ENCODE measurements around the gene IMMP2L.
A peak's percentile ranks its signal among the peaks of the same experiment; 100 is the strongest.

IMMP2L gene

GRCh38 chr7:111558991-111559390, 3.3 kb downstream of the IMMP2L start:
- no peak for DNase-seq

GRCh38 chr7:111556977-111557376, 5.3 kb downstream of the IMMP2L start:
- no peak for DNase-seq

- no peak for DNase-seq
Measured at GRCh38 chr7:111554086-111554485, 8.2 kb downstream of the IMMP2L start.

GRCh38 chr7:111541067-111541466, 21.2 kb downstream of the IMMP2L start:
- DNase-seq = no peak

- DNase-seq = peak in 1 of 58 donors; percentile 4
Measured at GRCh38 chr7:111540199-111540815, 22.0 kb downstream of the IMMP2L start.

GRCh38 chr7:111537134-111537533, 25.2 kb downstream of the IMMP2L start:
- no peak for DNase-seq

GRCh38 chr7:111535142-111535870, 27.0 kb downstream of the IMMP2L start:
- DNase-seq = no peak

- DNase-seq = no peak
Measured at GRCh38 chr7:111532625-111533024, 29.7 kb downstream of the IMMP2L start.

GRCh38 chr7:111531993-111532392, 30.3 kb downstream of the IMMP2L start:
- DNase-seq = no peak

- no peak for DNase-seq
Measured at GRCh38 chr7:111530356-111530668, 32.0 kb downstream of the IMMP2L start.

GRCh38 chr7:111529507-111530355, 32.6 kb downstream of the IMMP2L start:
- no peak for DNase-seq

- DNase-seq = no peak
Measured at GRCh38 chr7:111528331-111528730, 34.0 kb downstream of the IMMP2L start.

- DNase-seq = no peak
Measured at GRCh38 chr7:111527545-111527944, 34.7 kb downstream of the IMMP2L start.

- DNase-seq = no peak
Measured at GRCh38 chr7:111525100-111525499, 37.2 kb downstream of the IMMP2L start.

GRCh38 chr7:111521660-111522059, 40.6 kb downstream of the IMMP2L start:
- no peak for DNase-seq

- DNase-seq = no peak
Measured at GRCh38 chr7:111518264-111518663, 44.0 kb downstream of the IMMP2L start.

GRCh38 chr7:111517549-111517951, 44.7 kb downstream of the IMMP2L start:
- DNase-seq = no peak

- no peak for DNase-seq
Measured at GRCh38 chr7:111516612-111517011, 45.7 kb downstream of the IMMP2L start.

- no peak for DNase-seq
Measured at GRCh38 chr7:111513566-111513965, 48.7 kb downstream of the IMMP2L start.

- DNase-seq = no peak
Measured at GRCh38 chr7:111511845-111512244, 50.4 kb downstream of the IMMP2L start.

GRCh38 chr7:111510584-111511378, 51.5 kb downstream of the IMMP2L start:
- DNase-seq = no peak

- DNase-seq = no peak
Measured at GRCh38 chr7:111510062-111510461, 52.2 kb downstream of the IMMP2L start.
